ENCODE measurements around the gene IGFL1. TPM values are rescaled to one million over a fixed set of nuclear protein-coding genes. Genes with fewer than 3 reads are reported as not detected.
"Not testable (repeated sequence)": the region's sequence is repeated elsewhere in the genome, so short reads cannot be mapped to it uniquely, and the experiment has no call there.

IGFL1 gene
- total RNA-seq, 1 donor from 2014 or later = not detected

DNA sequence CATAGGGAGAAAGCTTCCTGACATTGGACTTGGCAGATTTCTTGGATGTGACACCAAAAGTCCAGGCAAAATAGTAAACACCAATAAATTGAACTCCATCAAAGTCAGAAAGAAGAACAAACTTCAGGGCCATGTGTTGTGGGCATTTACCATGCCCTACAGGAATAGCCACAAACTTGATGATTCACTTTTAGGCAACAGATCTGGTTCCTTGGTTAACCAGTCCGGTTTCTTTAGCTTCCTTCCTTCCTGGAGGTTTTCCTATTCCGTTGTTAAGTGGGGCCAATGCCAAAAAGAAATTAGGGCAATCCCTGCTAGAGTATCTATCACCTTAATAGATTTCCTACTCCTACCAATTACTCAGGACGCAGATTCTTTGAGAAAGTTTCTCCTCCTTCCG, 25.2 kb downstream of the IGFL1 start:
- Histone ChIP-seq H3K4me3 (ENCODE audit: low read depth, low read length) (no peak overlapping the region), H3K27me3 (ENCODE audit: control insufficient read depth, insufficient read depth, low read length) (peaks cover 3% of the 10 kb centered on the region), H3K36me3 (ENCODE audit: control insufficient read depth, insufficient read depth, low read length) (no peaks in the 10 kb centered on the region)
- DNase-seq (ENCODE audit: low read depth) = no peak
- TF ChIP-seq, protein P1, sequence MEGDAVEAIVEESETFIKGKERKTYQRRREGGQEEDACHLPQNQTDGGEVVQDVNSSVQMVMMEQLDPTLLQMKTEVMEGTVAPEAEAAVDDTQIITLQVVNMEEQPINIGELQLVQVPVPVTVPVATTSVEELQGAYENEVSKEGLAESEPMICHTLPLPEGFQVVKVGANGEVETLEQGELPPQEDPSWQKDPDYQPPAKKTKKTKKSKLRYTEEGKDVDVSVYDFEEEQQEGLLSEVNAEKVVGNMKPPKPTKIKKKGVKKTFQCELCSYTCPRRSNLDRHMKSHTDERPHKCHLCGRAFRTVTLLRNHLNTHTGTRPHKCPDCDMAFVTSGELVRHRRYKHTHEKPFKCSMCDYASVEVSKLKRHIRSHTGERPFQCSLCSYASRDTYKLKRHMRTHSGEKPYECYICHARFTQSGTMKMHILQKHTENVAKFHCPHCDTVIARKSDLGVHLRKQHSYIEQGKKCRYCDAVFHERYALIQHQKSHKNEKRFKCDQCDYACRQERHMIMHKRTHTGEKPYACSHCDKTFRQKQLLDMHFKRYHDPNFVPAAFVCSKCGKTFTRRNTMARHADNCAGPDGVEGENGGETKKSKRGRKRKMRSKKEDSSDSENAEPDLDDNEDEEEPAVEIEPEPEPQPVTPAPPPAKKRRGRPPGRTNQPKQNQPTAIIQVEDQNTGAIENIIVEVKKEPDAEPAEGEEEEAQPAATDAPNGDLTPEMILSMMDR (IDR thresholded peaks at IDR 0.05; ENCODE audit: insufficient read depth, low read length, poor library complexity, severe bottlenecking) = no peak

DNA sequence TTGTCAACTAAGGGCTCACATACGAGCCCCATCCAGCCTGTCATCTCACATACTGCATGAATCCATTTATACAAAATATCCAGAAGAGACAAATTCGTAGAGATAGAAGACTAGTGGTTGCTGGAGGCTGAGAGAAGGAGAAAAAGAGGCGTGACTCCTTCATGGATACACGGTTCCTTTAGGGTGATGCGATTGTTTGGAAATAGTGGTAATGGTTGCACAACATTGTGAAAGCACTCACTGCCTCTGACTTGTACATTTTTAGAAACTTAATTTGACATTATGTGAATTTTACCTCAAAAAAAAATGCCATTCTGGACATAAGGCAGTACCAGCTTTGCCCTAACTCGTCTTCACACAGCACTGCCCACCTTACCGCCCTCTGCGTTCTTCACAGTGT, 27.3 kb downstream of the IGFL1 start:
- no peak for DNase-seq (ENCODE audit: low read depth)
- Histone ChIP-seq H3K4me3 (ENCODE audit: low read depth, low read length) (no peak overlapping the region), H3K36me3 (ENCODE audit: control insufficient read depth, insufficient read depth, low read length) (no peaks in the 10 kb centered on the region), H3K27me3 (ENCODE audit: control insufficient read depth, insufficient read depth, low read length) (peaks cover 7% of the 10 kb centered on the region)
- TF ChIP-seq, protein P1 (IDR thresholded peaks at IDR 0.05; ENCODE audit: insufficient read depth, low read length, poor library complexity, severe bottlenecking) = no peak

DNA sequence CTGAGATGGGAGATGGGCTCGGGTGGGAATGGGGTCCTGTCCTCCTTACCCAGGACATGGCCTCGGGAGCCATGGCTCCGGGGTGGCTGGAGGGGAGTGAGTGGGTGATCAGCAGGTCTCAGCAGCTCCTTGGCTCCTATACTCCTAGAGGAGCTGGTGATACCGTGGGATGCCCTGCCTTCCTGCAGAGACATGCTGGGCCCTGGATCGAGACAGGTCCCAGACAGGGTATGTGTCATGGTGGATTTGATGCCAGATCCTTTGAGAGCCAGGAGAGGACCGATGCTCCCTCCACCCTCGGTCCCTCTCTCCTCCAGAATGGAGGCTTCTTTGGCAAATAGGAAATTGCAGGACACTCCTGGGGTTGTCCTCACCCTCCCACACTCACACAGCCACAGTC, 32.0 kb downstream of the IGFL1 start:
- H3K4me3 ChIP-seq (ENCODE audit: low read depth, low read length); H3K27me3 ChIP-seq (ENCODE audit: control insufficient read depth, insufficient read depth, low read length); DNase-seq (ENCODE audit: low read depth); H3K36me3 ChIP-seq (ENCODE audit: control insufficient read depth, insufficient read depth, low read length): not testable (repeated sequence)

DNA sequence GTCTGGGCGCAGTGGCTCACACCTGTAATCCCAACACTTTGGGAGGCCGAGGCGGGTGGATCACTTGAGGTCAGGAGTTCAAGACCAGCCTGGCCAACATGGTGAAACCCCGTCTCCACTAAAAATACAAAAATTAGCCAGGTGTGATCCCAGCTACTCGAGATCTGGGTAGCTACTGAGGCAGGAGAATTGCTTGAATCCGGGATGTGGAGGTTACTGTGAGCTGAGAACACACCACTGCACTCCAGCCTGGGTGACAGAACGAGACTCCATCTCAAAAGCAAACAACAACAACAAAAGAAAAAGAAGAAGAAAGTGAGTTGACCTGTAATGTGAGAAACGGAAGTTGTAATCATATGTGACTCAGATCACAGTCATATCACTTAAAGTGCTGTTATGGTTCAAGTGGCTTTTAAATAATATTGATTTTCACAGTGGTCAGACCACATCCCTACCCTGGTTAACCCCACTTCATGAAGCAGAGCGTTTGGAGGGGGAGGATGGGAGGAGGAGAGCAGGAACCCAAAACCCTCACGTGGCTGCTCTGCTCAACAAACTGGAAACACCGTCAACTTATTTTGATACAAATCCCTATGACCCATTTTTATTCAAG, 33.2 kb downstream of the IGFL1 start:
- not testable (repeated sequence) for H3K4me3 ChIP-seq (ENCODE audit: low read depth, low read length); H3K36me3 ChIP-seq (ENCODE audit: control insufficient read depth, insufficient read depth, low read length)
- peaks cover 13% of the 10 kb centered on the region for H3K27me3 ChIP-seq (ENCODE audit: control insufficient read depth, insufficient read depth, low read length)
- peak; percentile 76 for DNase-seq (ENCODE audit: low read depth)

DNA sequence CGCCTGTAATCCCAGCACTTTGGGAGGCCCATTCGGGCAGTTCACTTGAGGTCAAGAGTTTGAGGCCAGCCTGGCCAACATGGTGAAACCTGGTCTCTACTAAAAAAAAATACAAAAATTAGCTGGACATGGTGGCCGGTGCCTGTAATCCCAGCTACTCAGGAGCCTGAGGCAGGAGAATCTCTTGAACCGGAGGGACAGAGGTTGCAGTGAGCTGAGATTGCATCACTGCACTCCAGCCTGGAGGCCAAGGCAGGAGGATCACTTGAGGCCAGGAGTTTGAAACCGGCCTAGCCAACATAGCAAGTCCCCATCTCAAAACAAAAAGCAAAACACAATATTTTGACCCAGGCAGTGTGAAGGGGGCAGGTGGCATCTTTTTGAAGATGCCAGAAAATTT, 35.3 kb downstream of the IGFL1 start:
- peaks cover 13% of the 10 kb centered on the region for H3K27me3 ChIP-seq (ENCODE audit: control insufficient read depth, insufficient read depth, low read length)
- not testable (repeated sequence) for DNase-seq (ENCODE audit: low read depth); H3K4me3 ChIP-seq (ENCODE audit: low read depth, low read length); H3K36me3 ChIP-seq (ENCODE audit: control insufficient read depth, insufficient read depth, low read length)

DNA sequence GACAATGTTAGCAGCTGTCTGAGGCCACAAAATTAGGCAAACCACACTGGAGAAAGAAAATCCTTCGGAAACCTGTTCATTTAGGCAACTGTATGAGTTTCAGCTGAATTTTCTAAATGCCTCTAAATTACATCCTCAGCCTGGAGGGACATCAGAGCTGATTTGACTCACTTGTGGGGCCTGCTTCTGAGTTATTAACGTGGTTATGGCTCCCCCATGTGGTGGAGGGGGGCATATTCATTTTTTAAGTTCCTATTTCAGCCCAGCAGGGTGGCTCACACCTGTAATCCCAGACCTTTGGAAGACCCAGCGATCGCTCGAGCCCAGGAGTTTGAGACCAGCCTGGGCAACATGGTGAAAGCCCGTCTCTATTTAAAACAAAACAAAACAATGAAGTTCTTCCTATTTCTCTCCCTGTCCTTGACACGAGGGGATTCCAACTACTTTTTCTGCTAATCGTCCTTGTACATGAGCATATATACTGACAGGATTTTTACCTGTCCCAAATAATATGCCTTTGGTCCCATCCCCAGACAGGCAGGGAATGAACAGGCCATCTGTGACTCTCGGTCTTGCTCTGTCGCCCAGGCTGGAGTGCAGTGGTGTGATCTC, 35.8 kb downstream of the IGFL1 start:
- DNase-seq (ENCODE audit: low read depth) = peak; percentile 51

DNA sequence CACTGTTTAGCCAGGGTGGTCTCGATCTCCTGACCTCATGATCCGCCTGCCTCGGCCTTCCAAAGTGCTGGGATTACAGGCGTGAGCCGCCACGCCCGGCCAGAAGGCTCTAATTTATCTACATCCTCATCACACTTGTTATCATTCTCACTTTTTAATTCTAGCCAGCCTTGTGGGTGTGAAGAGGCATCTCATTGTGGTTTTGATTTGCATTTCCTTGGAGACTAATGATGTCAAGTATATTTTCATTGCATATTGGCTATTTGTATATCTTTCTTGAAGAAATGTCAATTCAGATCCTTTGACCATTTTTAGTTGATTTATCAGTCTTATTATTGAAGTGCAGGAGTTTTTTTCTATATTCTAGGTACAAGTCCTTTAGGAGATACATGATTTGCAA, 39.6 kb downstream of the IGFL1 start:
- no peak for DNase-seq (ENCODE audit: low read depth)
- TF ChIP-seq, protein P1 (IDR thresholded peaks at IDR 0.05; ENCODE audit: insufficient read depth, low read length, poor library complexity, severe bottlenecking) = no peak
- Histone ChIP-seq H3K27me3 (ENCODE audit: control insufficient read depth, insufficient read depth, low read length) (peaks cover 8% of the 10 kb centered on the region), H3K4me3 (ENCODE audit: low read depth, low read length) (no peak overlapping the region), H3K36me3 (ENCODE audit: control insufficient read depth, insufficient read depth, low read length) (no peaks in the 10 kb centered on the region)

More for the DNA sequence above, 35.8 kb downstream of the IGFL1 start:
- Histone ChIP-seq H3K36me3 (ENCODE audit: control insufficient read depth, insufficient read depth, low read length) (no peaks in the 10 kb centered on the region), H3K27me3 (ENCODE audit: control insufficient read depth, insufficient read depth, low read length) (peaks cover 12% of the 10 kb centered on the region), H3K4me3 (ENCODE audit: low read depth, low read length) (no peak overlapping the region)
- TF ChIP-seq, protein P1 (IDR thresholded peaks at IDR 0.05; ENCODE audit: insufficient read depth, low read length, poor library complexity, severe bottlenecking) = peak; percentile 72
